RPMI8226 (cell line): Measurements from ENCODE around the gene ATP2A2.
A peak's percentile ranks its signal among the peaks of the same experiment; 100 is the strongest.
"Not testable (repeated sequence)": the region's sequence is repeated elsewhere in the genome, so short reads cannot be mapped to it uniquely, and the experiment has no call there.

Experiments
- DNase-seq: peaks from one replicate; pipeline ENCODE4 v3.0.0-alpha.2; 2015

ATP2A2 gene

GRCh38 chr12:110343736-110344555 is 62.9 kb downstream of the ATP2A2 start:
- DNase-seq = no peak

- DNase-seq = no peak
Measured at GRCh38 chr12:110344657-110345056, 63.6 kb downstream of the ATP2A2 start.

- no peak for DNase-seq
Measured at GRCh38 chr12:110345176-110345661, 64.2 kb downstream of the ATP2A2 start.

- no peak for DNase-seq
Measured at GRCh38 chr12:110345963-110346362, 64.9 kb downstream of the ATP2A2 start.

- no peak for DNase-seq
Measured at GRCh38 chr12:110347767-110348166, 66.7 kb downstream of the ATP2A2 start.

GRCh38 chr12:110348431-110349059 is 67.5 kb downstream of the ATP2A2 start:
- no peak for DNase-seq

GRCh38 chr12:110349096-110349495 is 68.0 kb downstream of the ATP2A2 start:
- DNase-seq = no peak

- DNase-seq = no peak
Measured at GRCh38 chr12:110349514-110350151, 68.6 kb downstream of the ATP2A2 start.

- DNase-seq = no peak
Measured at GRCh38 chr12:110351119-110351518, 70.1 kb downstream of the ATP2A2 start.

GRCh38 chr12:110352401-110352800 is 71.4 kb downstream of the ATP2A2 start:
- DNase-seq = no peak

GRCh38 chr12:110353211-110353965 is 72.3 kb downstream of the ATP2A2 start:
- no peak for DNase-seq

GRCh38 chr12:110354172-110354780 is 73.2 kb downstream of the ATP2A2 start:
- peak; percentile 60 for DNase-seq

GRCh38 chr12:110355073-110355472 is 74.0 kb downstream of the ATP2A2 start:
- peak; percentile 87 for DNase-seq

- DNase-seq = not testable (repeated sequence)
Measured at GRCh38 chr12:110358384-110359097, 77.5 kb downstream of the ATP2A2 start.

- DNase-seq = no peak
Measured at GRCh38 chr12:110361216-110361615, 80.2 kb downstream of the ATP2A2 start.

- no peak for DNase-seq
Measured at GRCh38 chr12:110365489-110366320, 84.7 kb downstream of the ATP2A2 start.

- no peak for DNase-seq
Measured at GRCh38 chr12:110366321-110367142, 85.5 kb downstream of the ATP2A2 start.

- DNase-seq = no peak
Measured at GRCh38 chr12:110367181-110367864, 86.3 kb downstream of the ATP2A2 start.

GRCh38 chr12:110369992-110370391 is 88.9 kb downstream of the ATP2A2 start:
- no peak for DNase-seq
